T-cell (primary cell): ENCODE results near the gene LDLR. TPM values are rescaled to one million over a fixed set of nuclear protein-coding genes. Genes with fewer than 3 reads are reported as not detected.
A peak's percentile ranks its signal among the peaks of the same experiment; 100 is the strongest.

Experiments
- ATAC-seq, 4 experiments: fragments of 200-7000 bp in 3 of 4; fragments of 150-1000 bp in 1 of 4; cut with Tn5 transposase; replicated peaks in 1 of 4; 1 replicate in 3 of 4; 2 replicates in 1 of 4; pipeline ENCODE4 v1.10.0; 2021; ENCODE audit warnings: moderate library complexity in 3 of 4, mild to moderate bottlenecking in 2 of 4, moderate number of reproducible peaks in 1 of 4
- CTCF ChIA-PET, 2 donors: fragments of 300-600 bp; sonication (Branson Sonifier 250); formaldehyde crosslinking; loops; one replicate each; lab custom pipeline; 2022; ENCODE audit warnings: antibody characterized with exemption in 2 of 2; lab: Charles Lee
- POLR2A ChIA-PET, 2 donors: fragments of 300-600 bp; sonication (Branson Sonifier 250); formaldehyde crosslinking; loops; one replicate each; lab custom pipeline; 2022; ENCODE audit warnings: antibody characterized with exemption in 2 of 2; lab: Charles Lee
- DNase-seq, 35 experiments: peaks; one replicate each; pipeline versions ENCODE4 v3.0.0 to v3.0.0-alpha.2; 2013 to 2023
- H3K27ac ChIP-seq: one replicate; pipeline ENCODE4 v1.5.1; 2013; ENCODE audit warnings: low read length
- H3K27me3 ChIP-seq, 2 experiments: replicated peaks in 1 of 2; 1 replicate in 1 of 2; 2 replicates in 1 of 2; pipeline versions ENCODE4 v1.6.1 to v1.7.0; 2013; ENCODE audit warnings: low read length in 1 of 2, mixed read lengths in 1 of 2; ENCODE audit not compliant: control insufficient read depth in 2 of 2, insufficient read depth in 2 of 2; ENCODE audit errors: extremely low read depth in 1 of 2
- H3K36me3 ChIP-seq, 2 donors: 1 replicate in 1 of 2; 2 replicates in 1 of 2; pipeline versions ENCODE4 v1.6.1 to v1.7.0; 2013; ENCODE audit warnings: low read length in 1 of 2; ENCODE audit not compliant: control insufficient read depth in 2 of 2, insufficient read depth in 1 of 2; ENCODE audit errors: extremely low read depth in 1 of 2
- H3K4me1 ChIP-seq, 2 experiments: 1 replicate in 1 of 2; 2 replicates in 1 of 2; pipeline versions ENCODE4 v1.6.1 to v1.7.0; 2013; ENCODE audit warnings: low read length in 2 of 2, mixed read lengths in 1 of 2; ENCODE audit not compliant: insufficient read depth in 2 of 2, control insufficient read depth in 1 of 2; ENCODE audit errors: extremely low read depth in 1 of 2
- H3K4me3 ChIP-seq, 2 donors: 1 replicate in 1 of 2; 2 replicates in 1 of 2; pipeline versions ENCODE4 v1.5.1 to v1.7.0; 2013; ENCODE audit warnings: mild to moderate bottlenecking in 2 of 2, low read length in 1 of 2, moderate library complexity in 1 of 2; ENCODE audit not compliant: control insufficient read depth in 1 of 2; ENCODE audit errors: extremely low read depth in 1 of 2
- H3K9me3 ChIP-seq: 2 replicates; pipeline ENCODE4 v1.7.0; 2013
- H3K27ac Mint-ChIP-seq, 2 donors: one replicate each; pipeline ENCODE4 v1.8.0; 2020 to 2021; ENCODE audit warnings: mild to moderate bottlenecking in 2 of 2, mixed read lengths in 2 of 2
- H3K27me3 Mint-ChIP-seq, 2 donors: one replicate each; pipeline ENCODE4 v1.8.0; 2021 to 2022; ENCODE audit warnings: mixed read lengths in 2 of 2
- H3K36me3 Mint-ChIP-seq: one replicate; pipeline ENCODE4 v1.8.0; 2021; ENCODE audit warnings: mixed read lengths
- H3K4me1 Mint-ChIP-seq, 3 donors: one replicate each; pipeline ENCODE4 v1.8.0; 2020 to 2022; ENCODE audit warnings: mixed read lengths in 3 of 3, mild to moderate bottlenecking in 1 of 3
- H3K4me3 Mint-ChIP-seq, 3 donors: one replicate each; pipeline ENCODE4 v1.8.0; 2020 to 2022; ENCODE audit warnings: mild to moderate bottlenecking in 3 of 3, mixed read lengths in 3 of 3, moderate library complexity in 3 of 3
- H3K9me3 Mint-ChIP-seq, 3 donors: one replicate each; pipeline ENCODE4 v1.8.0; 2020 to 2022; ENCODE audit warnings: mixed read lengths in 3 of 3
- WGBS: methylation state at CpG from one replicate; pipeline ENCODE4 v1.1.5; 2013; ENCODE audit warnings: missing lambda C conversion rate; ENCODE audit not compliant: insufficient coverage; 5-methylcytosine and 5-hydroxymethylcytosine counted together
- total RNA-seq, 35 experiments: library from RNA in 6 of 35; stranded (reverse) in 6 of 35; fragments of 120-200 nt in 1 of 35; gene quantifications; one replicate each; pipeline versions ENCODE4 v1.2.1 to v1.2.4 and lab custom pipeline; 2013 to 2026

LDLR gene
- total RNA-seq, 5 donors from 2014 or later (not counting 1 experiment from before 2014, with no cell fraction given): 33.8 to 50.4 (median 42.0) TPM

- ATAC-seq (no peak), DNase-seq (no peak)
- Mint-ChIP-seq H3K4me1 (peaks cover 9 to 20% (median 13%) of the 10 kb centered on the region in 3 donors), H3K36me3 (no peaks in the 10 kb centered on the region), H3K4me3 (no peak overlapping the region), H3K27ac (no peak overlapping the region), H3K9me3 (no peaks in the 10 kb centered on the region), H3K27me3 (no peaks in the 10 kb centered on the region)
- peaks cover 3 to 35% of the 10 kb centered on the region in 2 experiments for H3K4me1 ChIP-seq
- peaks cover 0 to 15% of the 10 kb centered on the region in 2 experiments for H3K27me3 ChIP-seq
- no peak overlapping the region for H3K4me3 ChIP-seq
- ChIA-PET POLR2A (interaction anchor here in 1 of 2 donors (0.7 kb wide), 1 partner anchor 65 kb away, joined by 3 read pairs; no protein-coding TSS in a partner anchor), CTCF (no interaction called here)
- no peaks in the 10 kb centered on the region for H3K9me3 ChIP-seq
- 92% methylated on average over 8 of the region's 9 CpGs for WGBS
- H3K27ac ChIP-seq: no peak overlapping the region
- H3K36me3 ChIP-seq: no peaks in the 10 kb centered on the region
Measured at GRCh38 chr19:11141937-11142527, 52.8 kb downstream of the LDLR start.

- ATAC-seq (no peak), DNase-seq (no peak)
- no peaks in the 10 kb centered on the region for H3K36me3 Mint-ChIP-seq
- Histone ChIP-seq H3K36me3 (no peaks in the 10 kb centered on the region), H3K4me3 (no peak overlapping the region), H3K9me3 (no peaks in the 10 kb centered on the region), H3K27ac (no peak overlapping the region), H3K4me1 (peaks cover 2 to 29% of the 10 kb centered on the region in 2 experiments), H3K27me3 (peaks cover 0 to 15% of the 10 kb centered on the region in 2 experiments)
- H3K4me3 Mint-ChIP-seq: peak overlapping the region in 1 of 3 donors; percentile 31
- H3K9me3 Mint-ChIP-seq: no peaks in the 10 kb centered on the region
- H3K27ac Mint-ChIP-seq: no peak overlapping the region
- CTCF ChIA-PET: no interaction called here
- POLR2A ChIA-PET: no interaction called here
- H3K27me3 Mint-ChIP-seq: no peaks in the 10 kb centered on the region
- H3K4me1 Mint-ChIP-seq: peaks cover 5 to 15% (median 11%) of the 10 kb centered on the region in 3 donors
- 64% methylated on average over 15 of the region's 22 CpGs for WGBS
Measured at GRCh38 chr19:11142528-11143171, 53.4 kb downstream of the LDLR start.

- Histone ChIP-seq H3K4me1 (peaks cover 0 to 12% of the 10 kb centered on the region in 2 experiments), H3K4me3 (no peak overlapping the region), H3K27me3 (peaks cover 0 to 2% of the 10 kb centered on the region in 2 experiments), H3K27ac (no peak overlapping the region), H3K9me3 (no peaks in the 10 kb centered on the region), H3K36me3 (no peaks in the 10 kb centered on the region)
- no peaks in the 10 kb centered on the region for H3K27me3 Mint-ChIP-seq
- H3K36me3 Mint-ChIP-seq: no peaks in the 10 kb centered on the region
- peaks cover 0 to 7% (median 0%) of the 10 kb centered on the region in 3 donors for H3K4me1 Mint-ChIP-seq
- CTCF ChIA-PET: no interaction called here
- WGBS: no CpG with 5 or more reads among the region's 3 CpGs
- no peak for ATAC-seq
- H3K27ac Mint-ChIP-seq: no peak overlapping the region
- POLR2A ChIA-PET: no interaction called here
- H3K9me3 Mint-ChIP-seq: no peaks in the 10 kb centered on the region
- H3K4me3 Mint-ChIP-seq: no peak overlapping the region
- no peak for DNase-seq
Measured at GRCh38 chr19:11145536-11145924, 56.3 kb downstream of the LDLR start.

GRCh38 chr19:11148001-11148400, 58.7 kb downstream of the LDLR start:
- 95% methylated on average over 11 of the region's 14 CpGs for WGBS
- DNase-seq (no peak), ATAC-seq (no peak)
- H3K9me3 ChIP-seq: no peaks in the 10 kb centered on the region
- H3K4me1 ChIP-seq: peaks cover 0 to 7% of the 10 kb centered on the region in 2 experiments
- no peak overlapping the region for H3K27ac Mint-ChIP-seq
- H3K36me3 ChIP-seq: no peaks in the 10 kb centered on the region
- H3K36me3 Mint-ChIP-seq: no peaks in the 10 kb centered on the region
- ChIA-PET CTCF (no interaction called here), POLR2A (no interaction called here)
- no peaks in the 10 kb centered on the region for H3K27me3 ChIP-seq
- H3K9me3 Mint-ChIP-seq: no peaks in the 10 kb centered on the region
- H3K27me3 Mint-ChIP-seq: no peaks in the 10 kb centered on the region
- H3K4me1 Mint-ChIP-seq: peaks cover 0 to 5% (median 0%) of the 10 kb centered on the region in 3 donors
- no peak overlapping the region for H3K4me3 ChIP-seq
- H3K4me3 Mint-ChIP-seq: no peak overlapping the region
- H3K27ac ChIP-seq: no peak overlapping the region

- H3K4me3 ChIP-seq: no peak overlapping the region
- no peaks in the 10 kb centered on the region for H3K9me3 ChIP-seq
- H3K27me3 ChIP-seq: no peaks in the 10 kb centered on the region
- H3K27ac Mint-ChIP-seq: no peak overlapping the region
- no peaks in the 10 kb centered on the region for H3K36me3 Mint-ChIP-seq
- WGBS: 94% methylated on average over 3 of the region's 7 CpGs
- H3K36me3 ChIP-seq: no peaks in the 10 kb centered on the region
- H3K27me3 Mint-ChIP-seq: no peaks in the 10 kb centered on the region
- no peak overlapping the region for H3K4me3 Mint-ChIP-seq
- no peaks in the 10 kb centered on the region for H3K9me3 Mint-ChIP-seq
- ATAC-seq (no peak), DNase-seq (no peak)
- CTCF ChIA-PET: interaction anchor here in 1 of 2 donors (0.6 kb wide), 1 partner anchor 118 kb away, joined by 6 read pairs; no protein-coding TSS in a partner anchor
- peaks cover 2 to 14% of the 10 kb centered on the region in 2 experiments for H3K4me1 ChIP-seq
- no peak overlapping the region for H3K27ac ChIP-seq
- peaks cover 10 to 17% (median 14%) of the 10 kb centered on the region in 3 donors for H3K4me1 Mint-ChIP-seq
- POLR2A ChIA-PET: interaction anchor here in 1 of 2 donors (0.6 kb wide), 1 partner anchor 305 kb away, joined by 3 read pairs; no protein-coding TSS in a partner anchor
Measured at GRCh38 chr19:11151181-11151580, 61.9 kb downstream of the LDLR start.

GRCh38 chr19:11152318-11153062, 63.2 kb downstream of the LDLR start:
- ChIA-PET CTCF (no interaction called here), POLR2A (no interaction called here)
- DNase-seq (no peak), ATAC-seq (no peak)
- H3K27me3 Mint-ChIP-seq: no peaks in the 10 kb centered on the region
- WGBS: 98% methylated on average over 8 of the region's 11 CpGs
- Histone ChIP-seq H3K27ac (no peak overlapping the region), H3K27me3 (no peaks in the 10 kb centered on the region), H3K36me3 (no peaks in the 10 kb centered on the region), H3K9me3 (no peaks in the 10 kb centered on the region), H3K4me3 (no peak overlapping the region), H3K4me1 (peaks cover 3 to 18% of the 10 kb centered on the region in 2 experiments)
- no peaks in the 10 kb centered on the region for H3K36me3 Mint-ChIP-seq
- no peaks in the 10 kb centered on the region for H3K9me3 Mint-ChIP-seq
- H3K27ac Mint-ChIP-seq: no peak overlapping the region
- peaks cover 10 to 17% (median 14%) of the 10 kb centered on the region in 3 donors for H3K4me1 Mint-ChIP-seq
- H3K4me3 Mint-ChIP-seq: no peak overlapping the region
